K562 (cell line): Measurements from ENCODE around the gene PTPRO.

Experiments used
- CBX8 ChIP-seq: fragments of 200-600 bp; sonication (generic); IDR thresholded peaks from 2 replicates; pipeline ENCODE4 v1.6.1; 2012; ENCODE audit warnings: borderline replicate concordance, mixed run types, low read depth, mild to moderate bottlenecking, moderate library complexity, mixed read lengths, low read length, control low read depth, inconsistent platforms; ENCODE audit not compliant: poor library complexity, severe bottlenecking; ENCODE audit errors: extremely low read depth
- EZH2 ChIP-seq: IDR thresholded peaks from 2 replicates; pipeline ENCODE4 v1.6.1; 2012; ENCODE audit warnings: low read depth, mild to moderate bottlenecking, inconsistent platforms, low read length, borderline replicate concordance
- MAFK ChIP-seq: IDR thresholded peaks from 2 replicates; pipeline ENCODE4 v1.6.1; 2011; ENCODE audit warnings: low read length, improper control_type of control experiment
- NCOA1 ChIP-seq: fragments of 450-650 bp; IDR thresholded peaks from 2 replicates; pipeline ENCODE4 v1.6.1; 2016; ENCODE audit warnings: low read depth
- NR2C1 ChIP-seq, 2 experiments: fragments of 450-650 bp; IDR thresholded peaks; 2 replicates each; pipeline ENCODE4 v1.6.1; 2017; ENCODE audit warnings: mild to moderate bottlenecking in 2 of 2, antibody characterized with exemption in 1 of 2, inconsistent platforms in 1 of 2, missing compliant biosample characterization in 1 of 2, missing genetic modification characterization in 1 of 2
- NRF1 ChIP-seq, 2 experiments: fragments of 450-650 bp; IDR thresholded peaks in 1 of 2; conservative IDR thresholded peaks in 1 of 2; 2 replicates each; pipeline ENCODE4 v1.6.1; 2014; ENCODE audit warnings: mild to moderate bottlenecking in 2 of 2
- SP2 ChIP-seq: IDR thresholded peaks from 2 replicates; pipeline ENCODE4 v1.6.1; 2011; ENCODE audit warnings: mild to moderate bottlenecking, low read depth, low read length, moderate library complexity; ENCODE audit not compliant: poor library complexity, severe bottlenecking; ENCODE audit errors: extremely low read depth
- TAF1 ChIP-seq: IDR thresholded peaks from 2 replicates; pipeline ENCODE4 v1.6.1; 2011; ENCODE audit warnings: mild to moderate bottlenecking, low read length, moderate library complexity; ENCODE audit not compliant: insufficient read depth, control insufficient read depth, severe bottlenecking; ENCODE audit errors: extremely low read depth
- ZNF644 ChIP-seq: fragments of 200-800 bp; sonication (Bioruptor generic); IDR thresholded peaks from 2 replicates; pipeline ENCODE4 v1.6.1; 2016; ENCODE audit warnings: low read depth, missing genetic modification characterization, missing compliant biosample characterization
- ZNF780A ChIP-seq: fragments of 250-450 bp; sonication (Bioruptor Pico); IDR thresholded peaks from 2 replicates; pipeline ENCODE4 v1.5.0; 2021; ENCODE audit warnings: mild to moderate bottlenecking
- TF ChIP-seq, protein P1 (sequence below): sonication (generic); formaldehyde crosslinking; IDR thresholded peaks from 2 replicates; pipeline ENCODE4 v1.8.0; 2022; ENCODE audit warnings: missing genetic modification reagents, mild to moderate bottlenecking, borderline replicate concordance
- TF ChIP-seq, protein P2 (sequence below), 3 experiments: IDR thresholded peaks in 2 of 3; conservative IDR thresholded peaks in 1 of 3; 2 replicates each; pipeline ENCODE4 v1.5.1; 2011 to 2012; ENCODE audit warnings: low read length in 3 of 3, mild to moderate bottlenecking in 3 of 3, control low read depth in 2 of 3, improper control_type of control experiment in 1 of 3, inconsistent platforms in 1 of 3, low read depth in 1 of 3, mixed read lengths in 1 of 3, moderate library complexity in 1 of 3; ENCODE audit not compliant: insufficient read depth in 2 of 3
- TF ChIP-seq, protein P3 (sequence below): sonication (generic); formaldehyde crosslinking; IDR thresholded peaks from 2 replicates; pipeline ENCODE4 v1.8.1; 2023; ENCODE audit warnings: mild to moderate bottlenecking, missing genetic modification reagents

DNA sequence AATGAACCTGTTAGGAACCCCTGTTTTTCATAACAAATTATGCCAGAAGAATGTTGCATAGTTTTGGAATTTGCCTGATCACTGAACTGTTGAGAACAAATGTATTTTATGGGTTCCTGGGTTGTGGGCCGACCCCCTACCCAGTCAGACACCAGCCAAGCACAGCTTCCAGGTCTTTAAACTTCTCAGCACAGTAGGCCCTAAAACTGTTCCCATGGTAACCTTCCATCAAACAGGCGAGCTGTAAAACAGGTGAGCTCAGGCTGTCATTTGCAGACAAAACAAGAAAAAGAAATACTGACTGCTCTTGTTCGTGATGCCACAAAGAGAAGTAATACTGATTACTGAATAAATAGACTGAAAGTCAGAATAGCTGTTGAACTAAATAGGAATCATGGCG lies 147.0 kb downstream of the PTPRO start:
- TF ChIP-seq TAF1 (no peak), CBX8 (no peak), NRF1 (conservative IDR thresholded peaks at IDR 0.05 in 1 of 2, IDR thresholded peaks at IDR 0.05 in 1 of 2) (no peak), ZNF644 (tag) (no peak), NR2C1 (IDR thresholded peaks at IDR 0.05) (no peak), NR2C1 (tag; IDR thresholded peaks at IDR 0.05) (no peak), SP2 (no peak), ZNF780A (CRISPR knock-in tag) (no peak), MAFK (no peak), NCOA1 (no peak), EZH2 (no peak)
- TF ChIP-seq, protein P1, sequence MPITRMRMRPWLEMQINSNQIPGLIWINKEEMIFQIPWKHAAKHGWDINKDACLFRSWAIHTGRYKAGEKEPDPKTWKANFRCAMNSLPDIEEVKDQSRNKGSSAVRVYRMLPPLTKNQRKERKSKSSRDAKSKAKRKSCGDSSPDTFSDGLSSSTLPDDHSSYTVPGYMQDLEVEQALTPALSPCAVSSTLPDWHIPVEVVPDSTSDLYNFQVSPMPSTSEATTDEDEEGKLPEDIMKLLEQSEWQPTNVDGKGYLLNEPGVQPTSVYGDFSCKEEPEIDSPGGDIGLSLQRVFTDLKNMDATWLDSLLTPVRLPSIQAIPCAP: no peak
- TF ChIP-seq, protein P2, sequence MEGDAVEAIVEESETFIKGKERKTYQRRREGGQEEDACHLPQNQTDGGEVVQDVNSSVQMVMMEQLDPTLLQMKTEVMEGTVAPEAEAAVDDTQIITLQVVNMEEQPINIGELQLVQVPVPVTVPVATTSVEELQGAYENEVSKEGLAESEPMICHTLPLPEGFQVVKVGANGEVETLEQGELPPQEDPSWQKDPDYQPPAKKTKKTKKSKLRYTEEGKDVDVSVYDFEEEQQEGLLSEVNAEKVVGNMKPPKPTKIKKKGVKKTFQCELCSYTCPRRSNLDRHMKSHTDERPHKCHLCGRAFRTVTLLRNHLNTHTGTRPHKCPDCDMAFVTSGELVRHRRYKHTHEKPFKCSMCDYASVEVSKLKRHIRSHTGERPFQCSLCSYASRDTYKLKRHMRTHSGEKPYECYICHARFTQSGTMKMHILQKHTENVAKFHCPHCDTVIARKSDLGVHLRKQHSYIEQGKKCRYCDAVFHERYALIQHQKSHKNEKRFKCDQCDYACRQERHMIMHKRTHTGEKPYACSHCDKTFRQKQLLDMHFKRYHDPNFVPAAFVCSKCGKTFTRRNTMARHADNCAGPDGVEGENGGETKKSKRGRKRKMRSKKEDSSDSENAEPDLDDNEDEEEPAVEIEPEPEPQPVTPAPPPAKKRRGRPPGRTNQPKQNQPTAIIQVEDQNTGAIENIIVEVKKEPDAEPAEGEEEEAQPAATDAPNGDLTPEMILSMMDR (IDR thresholded peaks at IDR 0.05 in 2 of 3, conservative IDR thresholded peaks at IDR 0.05 in 1 of 3; ENCODE audit: insufficient read depth in 2 of 3, low read depth in 1 of 3, low read length in 3 of 3): no peak
- TF ChIP-seq, protein P3, sequence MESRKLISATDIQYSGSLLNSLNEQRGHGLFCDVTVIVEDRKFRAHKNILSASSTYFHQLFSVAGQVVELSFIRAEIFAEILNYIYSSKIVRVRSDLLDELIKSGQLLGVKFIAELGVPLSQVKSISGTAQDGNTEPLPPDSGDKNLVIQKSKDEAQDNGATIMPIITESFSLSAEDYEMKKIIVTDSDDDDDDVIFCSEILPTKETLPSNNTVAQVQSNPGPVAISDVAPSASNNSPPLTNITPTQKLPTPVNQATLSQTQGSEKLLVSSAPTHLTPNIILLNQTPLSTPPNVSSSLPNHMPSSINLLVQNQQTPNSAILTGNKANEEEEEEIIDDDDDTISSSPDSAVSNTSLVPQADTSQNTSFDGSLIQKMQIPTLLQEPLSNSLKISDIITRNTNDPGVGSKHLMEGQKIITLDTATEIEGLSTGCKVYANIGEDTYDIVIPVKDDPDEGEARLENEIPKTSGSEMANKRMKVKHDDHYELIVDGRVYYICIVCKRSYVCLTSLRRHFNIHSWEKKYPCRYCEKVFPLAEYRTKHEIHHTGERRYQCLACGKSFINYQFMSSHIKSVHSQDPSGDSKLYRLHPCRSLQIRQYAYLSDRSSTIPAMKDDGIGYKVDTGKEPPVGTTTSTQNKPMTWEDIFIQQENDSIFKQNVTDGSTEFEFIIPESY: no peak
